NB4 (cell line): ENCODE data around the gene PNPLA1.

ENCODE experiments used
- CTCF ChIP-seq: IDR thresholded peaks from one replicate; pipeline ENCODE4 v1.5.1; 2012; ENCODE audit warnings: low read depth, low read length
- MAX ChIP-seq: IDR thresholded peaks from 2 replicates; pipeline ENCODE4 v1.6.1; 2011; ENCODE audit warnings: low read depth, low read length
- MYC ChIP-seq: IDR thresholded peaks from 2 replicates; pipeline ENCODE4 v1.6.1; 2011; ENCODE audit warnings: low read depth, low read length
- POLR2A ChIP-seq: IDR thresholded peaks from 2 replicates; pipeline ENCODE4 v1.6.1; 2011; ENCODE audit warnings: mild to moderate bottlenecking; ENCODE audit not compliant: insufficient read length; ENCODE audit errors: extremely low read depth

GRCh38 chr6:36297051-36297450 is 27.2 kb downstream of the PNPLA1 start:
- no peak for TF ChIP-seq POLR2A
- no peak for TF ChIP-seq CTCF
- no peak for TF ChIP-seq MAX
- TF ChIP-seq MYC = no peak
